RWPE1 (cell line): Measurements from ENCODE around the gene MYO5B.

ENCODE experiments used
- CTCF ChIA-PET: fragments of 350-600 bp; sonication (Branson Sonifier 250); formaldehyde crosslinking; extraction: SDS; loops from one replicate; lab custom pipeline; 2021; lab: Yijun Ruan, JAX
- POLR2A ChIA-PET: fragments of 400-600 bp; formaldehyde crosslinking; extraction: SDS; loops from one replicate; lab custom pipeline; 2020; ENCODE audit warnings: antibody characterized with exemption; ENCODE audit not compliant: low non-redundant PET; lab: Yijun Ruan, JAX
- DNase-seq: peaks from one replicate; pipeline ENCODE4 v3.0.0; 2012; ENCODE audit warnings: low spot score
- H3K27ac ChIP-seq: fragments of 450-650 bp; 2 replicates; pipeline ENCODE4 v1.5.1; 2017
- CTCF ChIP-seq: fragments of 450-650 bp; conservative IDR thresholded peaks from 2 replicates; pipeline ENCODE4 v1.5.1; 2017; ENCODE audit warnings: low read depth, mild to moderate bottlenecking

The MYO5B gene

GRCh38 chr18:50196261-50196660, 1.3 kb upstream of the MYO5B start:
- ChIA-PET POLR2A (no interaction called here), CTCF (interaction anchor here (0.6 to 0.8 kb wide), 5 partner anchors 184 to 1981 kb away, joined by 3 to 9 read pairs (median 3); no protein-coding TSS in a partner anchor)
- DNase-seq, result no peak
- no peak overlapping the region for H3K27ac ChIP-seq
- no peak for TF ChIP-seq CTCF

- ChIA-PET CTCF (interaction anchor here (0.6 to 1.4 kb wide), 6 partner anchors 8 to 1982 kb away, joined by 3 to 9 read pairs (median 4); no protein-coding TSS in a partner anchor), POLR2A (no interaction called here)
- H3K27ac ChIP-seq, result no peak overlapping the region
- no peak for TF ChIP-seq CTCF
- DNase-seq, result no peak
Observed at GRCh38 chr18:50195689-50196088, 742 bp upstream of the MYO5B start.

GRCh38 chr18:50193796-50194630, 934 bp downstream of the MYO5B start:
- H3K27ac ChIP-seq, result no peak overlapping the region
- no peak for DNase-seq
- CTCF ChIA-PET, result interaction anchor here (0.8 to 1.4 kb wide), 4 partner anchors 10 to 335 kb away, joined by 3 to 6 read pairs (median 3); no protein-coding TSS in a partner anchor

GRCh38 chr18:50192995-50193795, 1.8 kb downstream of the MYO5B start:
- TF ChIP-seq CTCF, result no peak
- no peak overlapping the region for H3K27ac ChIP-seq
- ChIA-PET CTCF (no interaction called here), POLR2A (no interaction called here)
- DNase-seq, result no peak

More at GRCh38 chr18:50193796-50194630, 934 bp downstream of the MYO5B start:
- POLR2A ChIA-PET, result no interaction called here
- no peak for TF ChIP-seq CTCF

GRCh38 chr18:50190926-50191325, 4.0 kb downstream of the MYO5B start:
- no peak overlapping the region for H3K27ac ChIP-seq
- TF ChIP-seq CTCF, result no peak
- CTCF ChIA-PET, result no interaction called here
- POLR2A ChIA-PET, result no interaction called here
- no peak for DNase-seq

GRCh38 chr18:50190236-50190635, 4.7 kb downstream of the MYO5B start:
- H3K27ac ChIP-seq, result no peak overlapping the region
- POLR2A ChIA-PET, result no interaction called here
- TF ChIP-seq CTCF, result no peak
- CTCF ChIA-PET, result no interaction called here
- DNase-seq, result peak; percentile 15
